GM12878 (cell line): ENCODE data around the gene CITED2. TPM values are rescaled to one million over a fixed set of nuclear protein-coding genes. Genes with fewer than 3 reads are reported as not detected.

Experiments
- ATAC-seq: fragments of 200-7000 bp; cut with Tn5 transposase; 3 replicates; pipeline ENCODE4 v1.9.1; 2020; ENCODE audit warnings: mild to moderate bottlenecking, moderate library complexity
- BruUV-seq: library from RNA; stranded (reverse); fragments of 400-500 nt; replicated peaks from 2 replicates; lab custom pipeline; 2021; lab: Mats Ljungman, UMichigan
- CTCF ChIA-PET: fragments of 300-600 bp; sonication (Branson Sonifier 250); formaldehyde crosslinking; extraction: SDS; loops from one replicate; lab custom pipeline; 2021; ENCODE audit warnings: inconsistent platforms; lab: Yijun Ruan, JAX
- POLR2A ChIA-PET: fragments of 350-600 bp; formaldehyde crosslinking; extraction: SDS; loops from one replicate; lab custom pipeline; 2021; ENCODE audit warnings: inconsistent platforms; lab: Charles Lee
- RAD21 ChIA-PET: fragments of 300-600 bp; sonication (Branson Sonifier 250); formaldehyde crosslinking; loops from one replicate; lab custom pipeline; 2023; ENCODE audit warnings: antibody characterized with exemption; ENCODE audit not compliant: unreplicated experiment; lab: Charles Lee
- SMC1A ChIA-PET: fragments of 300-600 bp; sonication (Branson Sonifier 250); formaldehyde crosslinking; loops from one replicate; lab custom pipeline; 2023; ENCODE audit not compliant: unreplicated experiment, uncharacterized antibody; lab: Charles Lee
- DNase-seq: peaks from one replicate; pipeline ENCODE4 v3.0.0-alpha.2; 2011; ENCODE audit warnings: low read depth, low spot score
- FAIRE-seq: peaks from 3 replicates; lab custom pipeline; 2011; peaks lifted over from hg19 to GRCh38; lab: Jason Lieb, UNC
- H2AFZ ChIP-seq: 2 replicates; pipeline ENCODE4 v1.6.0; 2011; ENCODE audit warnings: low read depth, low read length, control low read depth; ENCODE audit not compliant: control insufficient read depth
- H3K27ac ChIP-seq: 2 replicates; pipeline ENCODE4 v1.5.1; 2011; ENCODE audit warnings: control low read depth; ENCODE audit not compliant: control insufficient read depth, insufficient read depth
- H3K27me3 ChIP-seq, 2 experiments: replicated peaks in 1 of 2; 2 replicates each; pipeline versions ENCODE4 v1.6.0 to v1.6.1; 2011; ENCODE audit warnings: low read length in 1 of 2; ENCODE audit not compliant: control insufficient read depth in 2 of 2, insufficient read depth in 2 of 2
- H3K36me3 ChIP-seq, 2 experiments: 2 replicates each; pipeline ENCODE4 v1.5.1; 2011; ENCODE audit warnings: low read length in 1 of 2; ENCODE audit not compliant: control insufficient read depth in 2 of 2, insufficient read depth in 2 of 2
- H3K4me1 ChIP-seq: 2 replicates; pipeline ENCODE4 v1.6.1; 2011; ENCODE audit warnings: mild to moderate bottlenecking, low read length, moderate library complexity, mixed read lengths; ENCODE audit not compliant: control insufficient read depth, insufficient read depth
- H3K4me2 ChIP-seq: 2 replicates; pipeline ENCODE4 v1.6.0; 2011; ENCODE audit warnings: control low read depth; ENCODE audit not compliant: control insufficient read depth, insufficient read depth
- H3K4me3 ChIP-seq: fragments of 200-600 bp; sonication (generic); 2 replicates; pipeline ENCODE4 v1.5.1; 2016
- H3K79me2 ChIP-seq: 2 replicates; pipeline ENCODE4 v1.6.0; 2011; ENCODE audit warnings: low read length; ENCODE audit not compliant: control insufficient read depth, insufficient read depth
- H3K9ac ChIP-seq: 2 replicates; pipeline ENCODE4 v1.8.0; 2011; ENCODE audit warnings: low read length, control low read depth, mixed read lengths; ENCODE audit not compliant: control insufficient read depth, insufficient read depth
- H3K9me3 ChIP-seq: replicated peaks from 3 replicates; pipeline ENCODE4 v1.5.1; 2011; ENCODE audit warnings: mild to moderate bottlenecking, low read length; ENCODE audit not compliant: control insufficient read depth, insufficient read depth
- H4K20me1 ChIP-seq: 2 replicates; pipeline ENCODE4 v1.6.0; 2011; ENCODE audit not compliant: control insufficient read depth, insufficient read depth
- ATF7 ChIP-seq: fragments of 450-650 bp; IDR thresholded peaks from 2 replicates; pipeline ENCODE4 v1.6.1; 2016; ENCODE audit warnings: low read depth, mild to moderate bottlenecking
- CBFB ChIP-seq: IDR thresholded peaks from 2 replicates; pipeline ENCODE4 v1.6.1; 2016; ENCODE audit warnings: antibody characterized with exemption, low read depth
- CREM ChIP-seq: IDR thresholded peaks from 2 replicates; pipeline ENCODE4 v1.6.1; 2014; ENCODE audit warnings: antibody characterized with exemption, low read depth
- GABPA ChIP-seq: IDR thresholded peaks from 2 replicates; pipeline ENCODE4 v1.6.1; 2014; ENCODE audit warnings: antibody characterized with exemption, low read depth, mild to moderate bottlenecking, inconsistent platforms
- MEF2A ChIP-seq: IDR thresholded peaks from 2 replicates; pipeline ENCODE4 v1.6.1; 2011; ENCODE audit warnings: low read depth, mild to moderate bottlenecking, low read length, moderate library complexity; ENCODE audit not compliant: insufficient read depth
- MEF2B ChIP-seq: fragments of 450-650 bp; IDR thresholded peaks from 2 replicates; pipeline ENCODE4 v1.6.1; 2018; ENCODE audit warnings: mild to moderate bottlenecking, moderate library complexity; ENCODE audit not compliant: partially characterized antibody, poor library complexity, severe bottlenecking
- NR2C2 ChIP-seq: IDR thresholded peaks from 2 replicates; pipeline ENCODE4 v1.6.1; 2011; ENCODE audit warnings: borderline replicate concordance, low read depth; ENCODE audit not compliant: control insufficient read depth, insufficient read length
- POLR2AphosphoS2 ChIP-seq: IDR thresholded peaks from 2 replicates; pipeline ENCODE4 v1.6.1; 2011; ENCODE audit warnings: low read depth, mild to moderate bottlenecking, low read length, improper control_type of control experiment, moderate library complexity
- SMAD1 ChIP-seq: fragments of 450-650 bp; IDR thresholded peaks from 2 replicates; pipeline ENCODE4 v1.6.1; 2018; ENCODE audit warnings: mild to moderate bottlenecking, low read depth; ENCODE audit not compliant: partially characterized antibody
- WGBS: methylation state at CpG from one replicate; pipeline ENCODE4 v1.1.6; 2016; ENCODE audit warnings: low lambda C conversion rate; ENCODE audit not compliant: insufficient replicate concordance, insufficient coverage; ENCODE audit errors: missing lambda C conversion rate; 5-methylcytosine and 5-hydroxymethylcytosine counted together
- in situ Hi-C: fragments of 300-500 bp; cut with MboI; formaldehyde crosslinking; loops from 9 replicates; pipeline ENCODE4 v1.14.3; 2018; ENCODE audit warnings: mixed read lengths
- intact Hi-C: fragments of 100-400 bp; cut with micrococcal nuclease; formaldehyde crosslinking; loops from one replicate; pipeline ENCODE4 v1.14.2; 2022; ENCODE audit not compliant: unreplicated experiment
- polyA plus RNA-seq, 11 experiments: library from polyadenylated mRNA; depleted of rRNA in 4 of 11; unstranded in 6 of 11; stranded (reverse) in 5 of 11; fragments of >200 nt; fragmentation: Nextera tagmentation in 4 of 11; fragmentation: Illumina TruSeq in 1 of 11; extraction: Ambion mirVana in 4 of 11; extraction: Trizol in 1 of 11; gene quantifications; 1 replicate in 1 of 11; 2 replicates in 10 of 11; pipeline versions ENCODE4 v1.2.1 to v1.2.3, GENCODE V29; 2011 to 2016; ENCODE audit warnings: inconsistent platforms in 2 of 11, missing spikeins in 2 of 11, low read depth in 1 of 11
- total RNA-seq, 4 experiments: library from RNA; depleted of rRNA in 3 of 4; stranded (reverse); fragments of >200 nt in 3 of 4; fragmentation: Illumina TruSeq in 1 of 4; extraction: Trizol in 1 of 4; gene quantifications; 2 replicates each; pipeline versions ENCODE4 v1.2.1 to v1.2.3, GENCODE V29; 2013 to 2021
- TF ChIP-seq, protein P1 (sequence below): IDR thresholded peaks from 2 replicates; pipeline ENCODE4 v1.6.1; 2011; ENCODE audit warnings: borderline replicate concordance, low read depth, mild to moderate bottlenecking, moderate library complexity, low read length; ENCODE audit not compliant: insufficient read depth, poor library complexity, severe bottlenecking
- TF ChIP-seq, protein P2 (sequence below): IDR thresholded peaks from 2 replicates; pipeline ENCODE4 v1.6.1; 2012; ENCODE audit warnings: low read depth, low read length, improper control_type of control experiment
- TF ChIP-seq, protein P3 (sequence below): fragments of 450-650 bp; formaldehyde crosslinking; IDR thresholded peaks from 2 replicates; pipeline ENCODE4 v1.5.0; 2022; ENCODE audit warnings: mild to moderate bottlenecking, missing genetic modification characterization
- TF ChIP-seq, protein P4 (sequence below): IDR thresholded peaks from 2 replicates; pipeline ENCODE4 v1.6.1; 2012; ENCODE audit warnings: low read depth, low read length, improper control_type of control experiment

Gene CITED2
- total and polyA plus RNA-seq, 10 of the 15 experiments (the other 5 are each of a cell fraction or from before 2014, with no cell fraction given): 0.08 to 20.0 (median 7.3) TPM

DNA sequence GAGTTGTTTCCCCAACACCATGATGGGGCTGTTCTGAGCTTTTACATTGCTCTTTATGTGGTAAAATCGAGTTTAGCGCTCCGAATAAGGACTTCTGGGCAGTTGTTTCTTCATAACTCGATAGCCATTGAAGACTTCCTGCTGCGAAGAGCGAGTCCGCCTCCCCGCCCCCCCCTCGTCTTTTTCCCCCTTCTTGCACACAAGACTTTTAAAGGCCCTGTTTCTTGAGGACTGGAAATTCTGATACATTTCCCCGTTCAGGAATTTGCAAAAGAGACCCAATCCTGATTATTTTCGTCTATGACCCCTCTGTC lies 1.5 kb upstream of the CITED2 start (continued):
- TF ChIP-seq NR2C2: no peak

DNA sequence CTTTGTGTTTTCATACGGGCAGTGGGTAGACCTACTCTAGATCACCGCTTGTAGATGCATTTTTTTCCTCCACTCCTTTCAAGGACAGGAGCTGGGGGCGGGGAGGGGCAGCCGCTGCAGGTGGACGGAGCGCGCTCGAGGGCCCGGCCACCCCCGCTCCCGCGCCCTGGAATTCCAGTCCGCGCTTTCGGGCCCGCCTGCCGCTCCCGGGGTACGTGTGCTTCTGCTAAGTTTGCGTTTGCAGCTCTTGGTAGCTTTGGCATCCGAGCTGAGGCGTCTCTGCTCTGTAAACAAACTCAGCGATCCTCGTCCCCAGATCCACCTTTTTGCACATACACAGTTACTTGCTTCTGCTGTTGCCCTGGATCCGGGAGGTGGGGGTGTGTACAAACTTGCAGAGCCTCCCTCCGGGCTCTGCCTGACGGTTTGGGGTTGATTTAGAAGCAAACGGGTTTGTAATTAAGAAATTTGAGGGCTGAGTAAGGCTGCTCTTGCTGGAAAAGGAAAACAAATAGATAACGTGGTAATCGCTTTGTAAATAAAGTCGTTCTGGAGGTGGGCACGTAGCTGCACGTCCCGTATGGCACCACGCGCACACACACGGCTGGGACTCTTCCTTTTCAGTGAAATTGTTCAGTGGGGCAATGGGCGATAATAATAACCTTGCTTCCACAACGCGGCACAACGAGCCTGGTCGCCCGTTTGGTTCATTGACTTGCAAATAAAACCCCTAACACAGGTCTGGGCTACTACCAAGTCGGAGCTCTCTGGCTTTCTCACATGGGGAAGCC lies 973 bp upstream of the CITED2 start:
- peak overlapping the region; percentile 95 for H2AFZ ChIP-seq
- DNase-seq (peak; percentile 65), ATAC-seq (peak; percentile 69), FAIRE-seq (peak; percentile 66)
- in situ Hi-C loops (no loop called here), intact Hi-C loops (loop anchor here (2.0 to 10.0 kb wide), 6 partner anchors 225 to 899 kb away; no protein-coding TSS in a partner anchor)
- peak overlapping the region; percentile 93 for H3K4me3 ChIP-seq
- CTCF ChIA-PET: interaction anchor here (0.6 to 6.9 kb wide), 14 partner anchors 10 to 1546 kb away, joined by 3 to 100 read pairs (median 4); no protein-coding TSS in a partner anchor
- no peaks in the 10 kb centered on the region for H4K20me1 ChIP-seq
- POLR2A ChIA-PET: interaction anchor here (0.7 to 1.9 kb wide), 9 partner anchors 84 to 1500 kb away, joined by 3 to 13 read pairs (median 4); partner anchors contain the start of gene TXLNB
- H3K79me2 ChIP-seq: peaks cover 22% of the 10 kb centered on the region
- no peaks in the 10 kb centered on the region for H3K36me3 ChIP-seq
- no peaks in the 10 kb centered on the region for H3K4me1 ChIP-seq
- no peaks in the 10 kb centered on the region for H3K9me3 ChIP-seq
- H3K27me3 ChIP-seq: no peaks in the 10 kb centered on the region
- H3K9ac ChIP-seq: peak overlapping the region; percentile 77
- SMC1A ChIA-PET: interaction anchor here (0.8 to 6.3 kb wide), 39 partner anchors 8 to 1210 kb away, joined by 3 to 90 read pairs (median 4); partner anchors contain the start of gene TXLNB
- RAD21 ChIA-PET: interaction anchor here (0.8 to 7.4 kb wide), 33 partner anchors 8 to 1546 kb away, joined by 3 to 107 read pairs (median 8); no protein-coding TSS in a partner anchor
- BruUV-seq: no TSS peak
- 1% methylated on average over 44 of the region's 44 CpGs for WGBS
- peak overlapping the region; percentile 98 for H3K4me2 ChIP-seq
- peak overlapping the region; percentile 81 for H3K27ac ChIP-seq
- TF ChIP-seq POLR2AphosphoS2 (no peak; the same call in 1 of the 2 replicates), MEF2B (no peak), GABPA (no peak), CREM (peak; percentile 67), MEF2A (no peak), CBFB (no peak; the same call in 1 of the 2 replicates), SMAD1 (no peak), ATF7 (no peak)
- TF ChIP-seq, protein P1, sequence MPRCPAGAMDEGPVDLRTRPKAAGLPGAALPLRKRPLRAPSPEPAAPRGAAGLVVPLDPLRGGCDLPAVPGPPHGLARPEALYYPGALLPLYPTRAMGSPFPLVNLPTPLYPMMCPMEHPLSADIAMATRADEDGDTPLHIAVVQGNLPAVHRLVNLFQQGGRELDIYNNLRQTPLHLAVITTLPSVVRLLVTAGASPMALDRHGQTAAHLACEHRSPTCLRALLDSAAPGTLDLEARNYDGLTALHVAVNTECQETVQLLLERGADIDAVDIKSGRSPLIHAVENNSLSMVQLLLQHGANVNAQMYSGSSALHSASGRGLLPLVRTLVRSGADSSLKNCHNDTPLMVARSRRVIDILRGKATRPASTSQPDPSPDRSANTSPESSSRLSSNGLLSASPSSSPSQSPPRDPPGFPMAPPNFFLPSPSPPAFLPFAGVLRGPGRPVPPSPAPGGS: no peak
- TF ChIP-seq, protein P2, sequence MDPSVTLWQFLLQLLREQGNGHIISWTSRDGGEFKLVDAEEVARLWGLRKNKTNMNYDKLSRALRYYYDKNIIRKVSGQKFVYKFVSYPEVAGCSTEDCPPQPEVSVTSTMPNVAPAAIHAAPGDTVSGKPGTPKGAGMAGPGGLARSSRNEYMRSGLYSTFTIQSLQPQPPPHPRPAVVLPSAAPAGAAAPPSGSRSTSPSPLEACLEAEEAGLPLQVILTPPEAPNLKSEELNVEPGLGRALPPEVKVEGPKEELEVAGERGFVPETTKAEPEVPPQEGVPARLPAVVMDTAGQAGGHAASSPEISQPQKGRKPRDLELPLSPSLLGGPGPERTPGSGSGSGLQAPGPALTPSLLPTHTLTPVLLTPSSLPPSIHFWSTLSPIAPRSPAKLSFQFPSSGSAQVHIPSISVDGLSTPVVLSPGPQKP: 0 out of 2 replicates have a peak, but pooled peaks have one; percentile 43
- TF ChIP-seq, protein P3, sequence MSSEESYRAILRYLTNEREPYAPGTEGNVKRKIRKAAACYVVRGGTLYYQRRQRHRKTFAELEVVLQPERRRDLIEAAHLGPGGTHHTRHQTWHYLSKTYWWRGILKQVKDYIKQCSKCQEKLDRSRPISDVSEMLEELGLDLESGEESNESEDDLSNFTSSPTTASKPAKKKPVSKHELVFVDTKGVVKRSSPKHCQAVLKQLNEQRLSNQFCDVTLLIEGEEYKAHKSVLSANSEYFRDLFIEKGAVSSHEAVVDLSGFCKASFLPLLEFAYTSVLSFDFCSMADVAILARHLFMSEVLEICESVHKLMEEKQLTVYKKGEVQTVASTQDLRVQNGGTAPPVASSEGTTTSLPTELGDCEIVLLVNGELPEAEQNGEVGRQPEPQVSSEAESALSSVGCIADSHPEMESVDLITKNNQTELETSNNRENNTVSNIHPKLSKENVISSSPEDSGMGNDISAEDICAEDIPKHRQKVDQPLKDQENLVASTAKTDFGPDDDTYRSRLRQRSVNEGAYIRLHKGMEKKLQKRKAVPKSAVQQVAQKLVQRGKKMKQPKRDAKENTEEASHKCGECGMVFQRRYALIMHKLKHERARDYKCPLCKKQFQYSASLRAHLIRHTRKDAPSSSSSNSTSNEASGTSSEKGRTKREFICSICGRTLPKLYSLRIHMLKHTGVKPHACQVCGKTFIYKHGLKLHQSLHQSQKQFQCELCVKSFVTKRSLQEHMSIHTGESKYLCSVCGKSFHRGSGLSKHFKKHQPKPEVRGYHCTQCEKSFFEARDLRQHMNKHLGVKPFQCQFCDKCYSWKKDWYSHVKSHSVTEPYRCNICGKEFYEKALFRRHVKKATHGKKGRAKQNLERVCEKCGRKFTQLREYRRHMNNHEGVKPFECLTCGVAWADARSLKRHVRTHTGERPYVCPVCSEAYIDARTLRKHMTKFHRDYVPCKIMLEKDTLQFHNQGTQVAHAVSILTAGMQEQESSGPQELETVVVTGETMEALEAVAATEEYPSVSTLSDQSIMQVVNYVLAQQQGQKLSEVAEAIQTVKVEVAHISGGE: no peak
- TF ChIP-seq, protein P4, sequence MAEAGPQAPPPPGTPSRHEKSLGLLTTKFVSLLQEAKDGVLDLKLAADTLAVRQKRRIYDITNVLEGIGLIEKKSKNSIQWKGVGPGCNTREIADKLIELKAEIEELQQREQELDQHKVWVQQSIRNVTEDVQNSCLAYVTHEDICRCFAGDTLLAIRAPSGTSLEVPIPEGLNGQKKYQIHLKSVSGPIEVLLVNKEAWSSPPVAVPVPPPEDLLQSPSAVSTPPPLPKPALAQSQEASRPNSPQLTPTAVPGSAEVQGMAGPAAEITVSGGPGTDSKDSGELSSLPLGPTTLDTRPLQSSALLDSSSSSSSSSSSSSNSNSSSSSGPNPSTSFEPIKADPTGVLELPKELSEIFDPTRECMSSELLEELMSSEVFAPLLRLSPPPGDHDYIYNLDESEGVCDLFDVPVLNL: no peak
